ENCODE results near the gene APRT.

DNA sequence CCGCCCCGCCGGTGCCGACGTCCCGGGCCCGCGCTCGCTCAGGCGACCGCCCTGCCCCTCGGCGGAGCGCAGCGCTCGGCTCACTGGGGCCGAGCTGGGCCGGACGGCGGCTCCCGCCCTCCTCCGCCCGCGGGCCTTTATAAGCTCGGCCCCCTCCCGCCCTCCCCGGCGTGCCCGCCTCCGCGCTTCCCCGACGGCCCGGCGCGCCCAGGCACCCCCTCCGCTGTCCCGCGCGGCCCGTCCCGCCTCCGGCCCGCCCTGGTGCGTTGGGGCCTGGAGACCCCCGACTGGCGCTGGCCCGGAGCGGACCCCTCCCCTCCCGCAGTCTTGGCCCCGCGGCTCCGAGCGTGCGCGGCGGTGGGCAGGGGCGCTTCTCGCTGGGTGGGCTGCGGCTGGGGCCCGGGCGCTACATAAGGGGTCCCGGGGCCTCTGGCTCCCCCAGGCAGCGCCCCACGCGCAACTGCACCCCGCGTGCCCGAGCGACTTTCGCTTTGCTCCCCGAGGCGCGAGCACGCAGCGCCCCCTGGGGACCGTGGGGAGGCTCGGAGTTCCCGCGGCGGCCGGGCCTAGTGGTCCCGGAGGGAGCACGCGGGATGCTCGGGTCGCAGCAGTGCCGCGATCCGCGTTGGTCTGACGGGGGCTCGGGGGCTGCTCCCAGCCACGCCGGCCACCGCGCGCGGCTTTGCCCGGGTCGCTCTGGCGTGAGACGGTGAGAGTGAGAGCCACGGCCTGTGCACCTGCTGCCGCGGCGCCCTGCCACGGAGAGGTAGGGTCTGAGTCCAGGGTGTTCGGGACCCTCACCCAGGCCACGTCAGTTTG, 26.4 kb downstream of the APRT start, which contains the start of gene PIEZO1:
- TF ChIP-seq, protein P1, sequence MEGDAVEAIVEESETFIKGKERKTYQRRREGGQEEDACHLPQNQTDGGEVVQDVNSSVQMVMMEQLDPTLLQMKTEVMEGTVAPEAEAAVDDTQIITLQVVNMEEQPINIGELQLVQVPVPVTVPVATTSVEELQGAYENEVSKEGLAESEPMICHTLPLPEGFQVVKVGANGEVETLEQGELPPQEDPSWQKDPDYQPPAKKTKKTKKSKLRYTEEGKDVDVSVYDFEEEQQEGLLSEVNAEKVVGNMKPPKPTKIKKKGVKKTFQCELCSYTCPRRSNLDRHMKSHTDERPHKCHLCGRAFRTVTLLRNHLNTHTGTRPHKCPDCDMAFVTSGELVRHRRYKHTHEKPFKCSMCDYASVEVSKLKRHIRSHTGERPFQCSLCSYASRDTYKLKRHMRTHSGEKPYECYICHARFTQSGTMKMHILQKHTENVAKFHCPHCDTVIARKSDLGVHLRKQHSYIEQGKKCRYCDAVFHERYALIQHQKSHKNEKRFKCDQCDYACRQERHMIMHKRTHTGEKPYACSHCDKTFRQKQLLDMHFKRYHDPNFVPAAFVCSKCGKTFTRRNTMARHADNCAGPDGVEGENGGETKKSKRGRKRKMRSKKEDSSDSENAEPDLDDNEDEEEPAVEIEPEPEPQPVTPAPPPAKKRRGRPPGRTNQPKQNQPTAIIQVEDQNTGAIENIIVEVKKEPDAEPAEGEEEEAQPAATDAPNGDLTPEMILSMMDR (IDR thresholded peaks at IDR 0.05), result peak; percentile 81 to 98 (median 96)
- peak; percentile 27 to 62 for TF ChIP-seq POLR2A (IDR thresholded peaks at IDR 0.05)

Measured in uterus (tissue), 2 donors.